Stomach (tissue), 4 donors: ENCODE measurements around the gene SCAMP1.
"Not testable (repeated sequence)": the region's sequence is repeated elsewhere in the genome, so short reads cannot be mapped to it uniquely, and the experiment has no call there.

Experiments
- CTCF ChIP-seq, 7 experiments: fragments of 450-650 bp in 4 of 7; fragments of 200-600 bp in 3 of 7; sonication (generic) in 3 of 7; IDR thresholded peaks; one replicate each; pipeline ENCODE4 v1.5.1; 2016 to 2019; ENCODE audit warnings: antibody characterized with exemption in 7 of 7, control low read depth in 2 of 7, mild to moderate bottlenecking in 1 of 7
- POLR2A ChIP-seq, 4 donors: fragments of 450-650 bp; IDR thresholded peaks; one replicate each; pipeline ENCODE4 v1.6.1; 2016; ENCODE audit warnings: antibody characterized with exemption in 4 of 4, control low read depth in 2 of 4, mild to moderate bottlenecking in 1 of 4, moderate library complexity in 1 of 4

- TF ChIP-seq POLR2A, CTCF (IDR thresholded peaks at IDR 0.05): not testable (repeated sequence)
Observed at GRCh38 chr5:78359455-78359830, 974 bp upstream of the SCAMP1 start.
